CD4-positive, alpha-beta T cell (primary cell): ENCODE measurements around the gene CALHM2. TPM values are rescaled to one million over a fixed set of nuclear protein-coding genes. Genes with fewer than 3 reads are reported as not detected.

Source experiments
- ATAC-seq: fragments of 200-7000 bp; cut with Tn5 transposase; one replicate; pipeline ENCODE4 v1.10.0; 2022; ENCODE audit warnings: mild to moderate bottlenecking; ENCODE audit not compliant: poor library complexity
- CTCF ChIA-PET: fragments of 350-600 bp; sonication (Branson Sonifier 250); formaldehyde crosslinking; loops from one replicate; lab custom pipeline; 2021; ENCODE audit warnings: antibody characterized with exemption, inconsistent platforms; lab: Charles Lee
- POLR2A ChIA-PET: fragments of 350-600 bp; sonication (Branson Sonifier 250); formaldehyde crosslinking; loops from one replicate; lab custom pipeline; 2021; ENCODE audit warnings: antibody characterized with exemption, inconsistent platforms; lab: Charles Lee
- DNase-seq, 14 experiments: peaks; one replicate each; pipeline ENCODE4 v3.0.0-alpha.2; 2013 to 2020; ENCODE audit warnings: mixed read lengths in 2 of 14
- H3K27ac ChIP-seq, 2 donors: one replicate each; pipeline versions ENCODE4 v1.5.1 to v1.7.0; 2013; ENCODE audit warnings: low read length in 2 of 2, low read depth in 1 of 2, mild to moderate bottlenecking in 1 of 2
- H3K27me3 ChIP-seq, 2 experiments: 1 replicate in 1 of 2; 2 replicates in 1 of 2; pipeline versions ENCODE4 v1.6.1 to v1.7.0; 2013; ENCODE audit warnings: low read length in 2 of 2, control low read depth in 1 of 2, mild to moderate bottlenecking in 1 of 2, moderate library complexity in 1 of 2; ENCODE audit not compliant: insufficient read depth in 2 of 2, control insufficient read depth in 1 of 2
- H3K36me3 ChIP-seq: one replicate; pipeline ENCODE4 v1.6.1; 2013; ENCODE audit warnings: low read length, control low read depth; ENCODE audit not compliant: insufficient read depth
- H3K4me1 ChIP-seq: one replicate; pipeline ENCODE4 v1.6.1; 2013; ENCODE audit warnings: low read length, control low read depth; ENCODE audit not compliant: insufficient read depth
- H3K4me3 ChIP-seq: one replicate; pipeline ENCODE4 v1.5.1; 2013; ENCODE audit warnings: mild to moderate bottlenecking, low read length, moderate library complexity
- H3K9me3 ChIP-seq, 2 experiments: 1 replicate in 1 of 2; 2 replicates in 1 of 2; pipeline versions ENCODE4 v1.6.1 to v1.7.0; 2013; ENCODE audit warnings: low read length in 2 of 2, mild to moderate bottlenecking in 2 of 2, control low read depth in 1 of 2, moderate library complexity in 1 of 2; ENCODE audit not compliant: control insufficient read depth in 1 of 2, insufficient read depth in 1 of 2
- H3K27ac Mint-ChIP-seq: one replicate; pipeline ENCODE4 v1.8.0; 2020; ENCODE audit warnings: mixed read lengths
- H3K27me3 Mint-ChIP-seq: one replicate; pipeline ENCODE4 v1.8.0; 2021; ENCODE audit warnings: mixed read lengths
- H3K36me3 Mint-ChIP-seq: one replicate; pipeline ENCODE4 v1.8.0; 2021; ENCODE audit warnings: low read depth, mixed read lengths
- H3K4me1 Mint-ChIP-seq: one replicate; pipeline ENCODE4 v1.8.0; 2021; ENCODE audit warnings: low read depth, mixed read lengths
- H3K4me3 Mint-ChIP-seq: one replicate; pipeline ENCODE4 v1.8.0; 2020; ENCODE audit warnings: mild to moderate bottlenecking, mixed read lengths
- H3K9me3 Mint-ChIP-seq: one replicate; pipeline ENCODE4 v1.8.0; 2020; ENCODE audit warnings: mixed read lengths
- CTCF ChIP-seq: fragments of 200-600 bp; IDR thresholded peaks from one replicate; pipeline ENCODE4 v1.8.0; 2022; ENCODE audit warnings: antibody characterized with exemption, mild to moderate bottlenecking
- intact Hi-C, 2 experiments: fragments of 100-400 bp; cut with DNase I in 1 of 2; cut with micrococcal nuclease in 1 of 2; formaldehyde crosslinking; loops; one replicate each; pipeline versions ENCODE4 v1.15.1 to v1.9.0; 2023 to 2025; cut with DNase I, micrococcal nuclease
- total RNA-seq, 174 experiments: library from RNA in 2 of 174; stranded (reverse) in 2 of 174; gene quantifications; one replicate each; pipeline ENCODE4 v1.2.3 and lab custom pipeline; 2021 to 2026

Gene CALHM2
- total RNA-seq, 2 experiments from 2014 or later = 3.1 to 4.0 TPM

- Mint-ChIP-seq H3K9me3 (no peaks in the 10 kb centered on the region), H3K36me3 (no peaks in the 10 kb centered on the region), H3K27ac (no peak overlapping the region), H3K4me3 (peak overlapping the region; percentile 85), H3K4me1 (peaks cover 25% of the 10 kb centered on the region), H3K27me3 (peaks cover 56% of the 10 kb centered on the region)
- Histone ChIP-seq H3K27me3 (peaks cover 20 to 23% of the 10 kb centered on the region in 2 experiments), H3K4me1 (peaks cover 20% of the 10 kb centered on the region), H3K36me3 (no peaks in the 10 kb centered on the region), H3K9me3 (peaks cover 0 to 5% of the 10 kb centered on the region in 2 experiments), H3K27ac (no peak overlapping the region), H3K4me3 (no peak overlapping the region)
- CTCF ChIA-PET = no interaction called here
- ATAC-seq = no peak
- intact Hi-C loops = loop anchor here in 1 of 2 experiments (10.0 kb wide), 1 partner anchor 178 kb away; no protein-coding TSS in a partner anchor
- no peak for TF ChIP-seq CTCF
- POLR2A ChIA-PET = interaction anchor here (0.6 kb wide), 2 partner anchors 618 to 1586 kb away, joined by 3 read pairs; no protein-coding TSS in a partner anchor
- DNase-seq = no peak
These were observed 40.6 kb upstream of the CALHM2 start for GRCh38 chr10:103492655-103493261.

- intact Hi-C loops = loop anchor here in 1 of 2 experiments (10.0 kb wide), 1 partner anchor 177 kb away; no protein-coding TSS in a partner anchor
- no peak for TF ChIP-seq CTCF
- Histone ChIP-seq H3K4me1 (peaks cover 20% of the 10 kb centered on the region), H3K4me3 (no peak overlapping the region), H3K27ac (no peak overlapping the region), H3K9me3 (peaks cover 0 to 5% of the 10 kb centered on the region in 2 experiments), H3K27me3 (peaks cover 17 to 19% of the 10 kb centered on the region in 2 experiments), H3K36me3 (no peaks in the 10 kb centered on the region)
- POLR2A ChIA-PET = no interaction called here
- no peak for DNase-seq
- Mint-ChIP-seq H3K9me3 (no peaks in the 10 kb centered on the region), H3K27me3 (peaks cover 47% of the 10 kb centered on the region), H3K36me3 (no peaks in the 10 kb centered on the region), H3K4me3 (peak overlapping the region; percentile 85), H3K27ac (no peak overlapping the region), H3K4me1 (peaks cover 25% of the 10 kb centered on the region)
- no peak for ATAC-seq
- CTCF ChIA-PET = interaction anchor here (0.9 kb wide), 1 partner anchor 75 kb away, joined by 4 read pairs; no protein-coding TSS in a partner anchor
These were observed 39.7 kb upstream of the CALHM2 start for GRCh38 chr10:103491729-103492364.

DNA sequence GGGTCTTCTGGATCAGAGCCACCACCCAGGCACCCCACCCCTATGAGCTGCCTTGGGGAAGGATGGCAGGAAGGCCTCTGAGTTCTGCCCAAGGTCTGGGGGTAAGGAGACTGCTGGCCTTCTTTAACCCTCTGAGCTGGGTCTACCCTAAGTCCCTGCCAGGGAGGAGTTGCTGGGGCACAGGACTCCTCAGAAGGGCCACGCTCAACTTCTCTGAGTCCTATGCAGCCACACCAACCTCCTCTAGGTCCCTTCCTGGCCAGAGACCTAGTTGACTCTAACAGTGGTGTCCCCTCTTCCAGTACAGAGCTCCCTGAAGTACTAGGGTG is 38.8 kb upstream of the CALHM2 start:
- no peaks in the 10 kb centered on the region for H3K36me3 ChIP-seq
- ChIA-PET POLR2A (no interaction called here), CTCF (interaction anchor here (0.9 kb wide), 1 partner anchor 74 kb away, joined by 4 read pairs; no protein-coding TSS in a partner anchor)
- DNase-seq = no peak
- peaks cover 0 to 5% of the 10 kb centered on the region in 2 experiments for H3K9me3 ChIP-seq
- H3K4me1 ChIP-seq = peaks cover 20% of the 10 kb centered on the region
- Mint-ChIP-seq H3K36me3 (no peaks in the 10 kb centered on the region), H3K27ac (no peak overlapping the region), H3K4me1 (peaks cover 25% of the 10 kb centered on the region), H3K27me3 (peaks cover 40% of the 10 kb centered on the region), H3K9me3 (no peaks in the 10 kb centered on the region), H3K4me3 (no peak overlapping the region)
- peaks cover 12 to 19% of the 10 kb centered on the region in 2 experiments for H3K27me3 ChIP-seq
- intact Hi-C loops = loop anchor here in 1 of 2 experiments (10.0 kb wide), 1 partner anchor 176 kb away; no protein-coding TSS in a partner anchor
- H3K4me3 ChIP-seq = no peak overlapping the region
- ATAC-seq = no peak
- no peak overlapping the region for H3K27ac ChIP-seq
- TF ChIP-seq CTCF = no peak
